Measurements from ENCODE around the gene GULP1. TPM values are rescaled to one million over a fixed set of nuclear protein-coding genes. Genes with fewer than 3 reads are reported as not detected.

Gene GULP1
- total RNA-seq, 4 donors from 2014 or later: 27.1 to 49.0 (median 36.8) TPM

DNA sequence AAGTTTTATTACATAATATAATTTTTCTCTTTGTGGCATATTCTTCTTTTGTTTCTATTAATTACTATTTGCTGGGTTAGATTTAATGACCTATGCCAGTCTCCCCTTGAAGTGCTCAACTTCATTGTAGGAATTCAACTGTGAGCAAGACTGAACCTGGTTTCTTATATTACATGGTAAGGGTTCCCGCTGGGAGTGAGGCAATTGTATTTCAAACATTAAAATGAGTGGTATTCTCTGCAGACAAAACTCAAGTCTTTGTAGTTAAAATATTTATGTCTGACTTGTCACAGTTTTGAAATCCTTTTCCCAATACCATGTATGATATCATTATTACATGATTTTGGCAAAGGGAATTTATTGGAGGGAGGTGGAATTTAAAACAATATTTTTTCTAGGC is 278.7 kb downstream of the GULP1 start:
- DNase-seq (ENCODE audit: extremely low spot score): no peak
- peaks cover 0 to 9% (median 2%) of the 10 kb centered on the region in 4 donors for H3K36me3 ChIP-seq
- intact Hi-C loops (cut with DNase I): no loop called here
- no peaks in the 10 kb centered on the region for H3K9me3 ChIP-seq
- no peaks in the 10 kb centered on the region for H3K4me1 ChIP-seq
- H3K27ac ChIP-seq (replicated peaks in 1 of 4): no peak overlapping the region
- H3K27me3 ChIP-seq: no peaks in the 10 kb centered on the region
- no peak for TF ChIP-seq EP300 (IDR thresholded peaks at IDR 0.05)
- TF ChIP-seq POLR2A (IDR thresholded peaks at IDR 0.05; ENCODE audit: low read depth): no peak
- TF ChIP-seq, protein P1, sequence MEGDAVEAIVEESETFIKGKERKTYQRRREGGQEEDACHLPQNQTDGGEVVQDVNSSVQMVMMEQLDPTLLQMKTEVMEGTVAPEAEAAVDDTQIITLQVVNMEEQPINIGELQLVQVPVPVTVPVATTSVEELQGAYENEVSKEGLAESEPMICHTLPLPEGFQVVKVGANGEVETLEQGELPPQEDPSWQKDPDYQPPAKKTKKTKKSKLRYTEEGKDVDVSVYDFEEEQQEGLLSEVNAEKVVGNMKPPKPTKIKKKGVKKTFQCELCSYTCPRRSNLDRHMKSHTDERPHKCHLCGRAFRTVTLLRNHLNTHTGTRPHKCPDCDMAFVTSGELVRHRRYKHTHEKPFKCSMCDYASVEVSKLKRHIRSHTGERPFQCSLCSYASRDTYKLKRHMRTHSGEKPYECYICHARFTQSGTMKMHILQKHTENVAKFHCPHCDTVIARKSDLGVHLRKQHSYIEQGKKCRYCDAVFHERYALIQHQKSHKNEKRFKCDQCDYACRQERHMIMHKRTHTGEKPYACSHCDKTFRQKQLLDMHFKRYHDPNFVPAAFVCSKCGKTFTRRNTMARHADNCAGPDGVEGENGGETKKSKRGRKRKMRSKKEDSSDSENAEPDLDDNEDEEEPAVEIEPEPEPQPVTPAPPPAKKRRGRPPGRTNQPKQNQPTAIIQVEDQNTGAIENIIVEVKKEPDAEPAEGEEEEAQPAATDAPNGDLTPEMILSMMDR (IDR thresholded peaks at IDR 0.05): no peak
- TF ChIP-seq POLR2AphosphoS5 (IDR thresholded peaks at IDR 0.05): no peak
- 89% methylated on average over 1 of the region's 1 CpG for WGBS
- no peak overlapping the region for H3K4me3 ChIP-seq

DNA sequence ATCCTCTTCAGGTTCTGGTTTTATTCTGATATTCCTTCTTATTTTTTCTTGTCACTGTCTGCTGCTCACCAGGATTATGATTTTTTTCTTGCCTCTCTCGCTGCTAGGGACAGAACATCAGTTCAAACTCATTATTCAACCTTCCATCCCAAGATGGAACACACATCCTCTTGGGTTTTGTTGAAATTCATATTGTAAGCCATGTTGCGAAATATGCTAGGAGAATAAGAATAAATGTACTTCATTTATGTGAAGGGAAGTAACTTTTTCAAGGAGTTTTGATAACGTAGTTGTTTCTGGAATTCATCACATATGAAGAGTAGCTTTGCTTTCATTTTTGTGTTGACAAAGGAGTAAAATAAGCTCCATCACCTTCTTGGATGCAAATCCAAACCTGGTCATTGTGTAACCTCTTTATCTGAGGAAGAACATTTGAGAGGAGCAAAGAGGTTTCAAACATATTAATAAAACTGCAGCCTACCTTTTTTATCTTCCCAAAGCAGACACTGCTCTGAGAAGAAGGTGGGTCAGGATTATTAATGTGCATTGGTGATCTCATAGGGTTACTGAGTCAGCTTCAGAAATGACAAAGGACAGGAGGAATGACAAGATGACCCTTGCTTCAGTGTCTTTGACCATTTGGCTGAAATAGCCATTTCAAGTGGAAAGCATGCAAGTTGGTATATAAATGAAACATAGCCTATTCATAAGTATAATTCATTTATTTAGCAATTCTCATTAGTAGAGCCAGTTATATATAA is 280.0 kb downstream of the GULP1 start:
- H3K27me3 ChIP-seq: no peaks in the 10 kb centered on the region
- no peak overlapping the region for H3K27ac ChIP-seq (replicated peaks in 1 of 4)
- DNase-seq (ENCODE audit: extremely low spot score): no peak
- intact Hi-C loops (cut with DNase I): no loop called here
- no peaks in the 10 kb centered on the region for H3K4me1 ChIP-seq
- no peaks in the 10 kb centered on the region for H3K9me3 ChIP-seq
- TF ChIP-seq POLR2AphosphoS5 (IDR thresholded peaks at IDR 0.05) (no peak), EP300 (IDR thresholded peaks at IDR 0.05) (no peak), POLR2A (IDR thresholded peaks at IDR 0.05; ENCODE audit: low read depth) (no peak)
- TF ChIP-seq, protein P1 (IDR thresholded peaks at IDR 0.05): no peak
- 88% methylated on average over 3 of the region's 3 CpGs for WGBS
- H3K4me3 ChIP-seq: no peak overlapping the region
- peaks cover 0 to 9% (median 2%) of the 10 kb centered on the region in 4 donors for H3K36me3 ChIP-seq

DNA sequence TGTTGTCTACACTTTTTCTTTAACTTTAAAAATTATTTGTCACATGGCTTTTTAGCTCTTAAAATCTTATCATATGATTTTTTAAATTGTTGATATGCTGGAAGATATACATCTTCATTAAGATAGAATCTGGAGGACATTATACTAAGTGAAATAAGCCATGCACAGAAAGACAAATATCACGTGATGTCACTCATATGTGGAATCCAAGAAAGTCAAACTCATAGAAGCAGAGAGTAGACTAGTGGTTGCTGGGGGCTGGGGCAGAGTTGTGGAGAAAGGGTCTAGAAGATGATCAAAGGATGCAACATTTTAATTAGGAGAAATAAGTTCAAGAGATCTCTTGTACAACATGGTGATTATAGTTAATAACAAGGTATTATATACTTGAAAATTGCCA is 280.9 kb downstream of the GULP1 start:
- H3K27ac ChIP-seq (replicated peaks in 1 of 4): no peak overlapping the region
- H3K4me1 ChIP-seq: no peaks in the 10 kb centered on the region
- no peak for DNase-seq (ENCODE audit: extremely low spot score)
- intact Hi-C loops (cut with DNase I): no loop called here
- no peak overlapping the region for H3K4me3 ChIP-seq
- H3K9me3 ChIP-seq: no peaks in the 10 kb centered on the region
- TF ChIP-seq POLR2AphosphoS5 (IDR thresholded peaks at IDR 0.05) (no peak), POLR2A (IDR thresholded peaks at IDR 0.05; ENCODE audit: low read depth) (no peak), EP300 (IDR thresholded peaks at IDR 0.05) (no peak)
- TF ChIP-seq, protein P1 (IDR thresholded peaks at IDR 0.05): no peak
- H3K36me3 ChIP-seq: peaks cover 0 to 9% (median 2%) of the 10 kb centered on the region in 4 donors
- WGBS: 76% methylated on average over 1 of the region's 1 CpG
- no peaks in the 10 kb centered on the region for H3K27me3 ChIP-seq

DNA sequence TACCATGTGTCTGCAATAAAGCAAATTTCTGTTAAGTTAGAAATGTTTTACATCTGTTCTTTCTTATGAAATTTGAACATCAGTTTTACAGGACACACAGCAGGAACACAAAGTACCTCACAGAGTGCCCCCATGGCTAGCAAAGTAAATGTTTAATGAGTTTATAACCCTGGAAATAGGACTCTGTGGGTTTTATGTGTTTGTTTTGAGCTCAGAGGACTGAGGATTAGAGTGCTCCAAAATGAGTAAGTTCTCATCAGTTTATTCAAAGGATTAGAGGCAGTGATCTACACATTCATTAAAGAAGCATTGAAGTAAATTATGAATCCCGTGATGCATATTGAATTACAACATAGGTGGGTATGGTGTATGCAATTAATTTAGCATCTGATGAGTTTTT is 281.8 kb downstream of the GULP1 start:
- no peak for DNase-seq (ENCODE audit: extremely low spot score)

More for the DNA sequence above, 281.8 kb downstream of the GULP1 start:
- no peak for TF ChIP-seq EP300 (IDR thresholded peaks at IDR 0.05)
- no peak for TF ChIP-seq POLR2AphosphoS5 (IDR thresholded peaks at IDR 0.05)
- TF ChIP-seq, protein P1 (IDR thresholded peaks at IDR 0.05): no peak
- TF ChIP-seq POLR2A (IDR thresholded peaks at IDR 0.05; ENCODE audit: low read depth): no peak
- Histone ChIP-seq H3K27ac (replicated peaks in 1 of 4) (no peak overlapping the region), H3K27me3 (no peaks in the 10 kb centered on the region), H3K9me3 (no peaks in the 10 kb centered on the region), H3K36me3 (peaks cover 0 to 9% (median 2%) of the 10 kb centered on the region in 4 donors), H3K4me1 (peaks cover 0 to 4% (median under 1%) of the 10 kb centered on the region in 4 donors), H3K4me3 (no peak overlapping the region)
- intact Hi-C loops (cut with DNase I): no loop called here
- WGBS: 92% methylated on average over 1 of the region's 1 CpG
